ENCODE data around the gene FYN. TPM values are rescaled to one million over a fixed set of nuclear protein-coding genes. Genes with fewer than 3 reads are reported as not detected.
A peak's percentile ranks its signal among the peaks of the same experiment; 100 is the strongest.

Gene FYN
- total RNA-seq, 2 donors from 2014 or later: 78.9 to 98.7 TPM

DNA sequence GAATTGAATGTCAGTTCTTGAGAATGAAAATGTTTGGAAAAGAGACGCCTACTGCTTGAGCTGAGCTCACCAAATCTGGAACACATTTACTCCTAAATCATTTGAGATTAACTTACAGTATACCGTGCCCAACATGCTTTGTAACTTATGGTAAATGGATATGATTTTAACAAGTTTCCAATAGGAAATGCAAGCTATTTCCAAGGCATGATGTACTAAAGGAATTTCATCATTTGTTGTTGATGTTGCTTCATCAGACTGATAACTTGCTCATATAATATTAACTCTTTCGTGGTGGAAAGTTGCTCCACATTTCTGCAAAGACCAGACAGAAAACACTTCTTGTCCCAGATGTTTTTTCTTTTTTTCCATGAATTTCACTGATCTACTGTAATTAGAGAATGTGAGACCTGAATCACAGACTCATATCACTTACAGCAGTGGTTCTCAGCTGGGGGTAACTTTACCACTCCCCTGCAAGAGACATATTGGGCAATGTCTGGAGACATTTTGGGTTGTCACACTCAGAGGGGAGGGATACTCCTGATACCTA lies 151.0 kb downstream of the FYN start:
- no peak overlapping the region for H3K4me3 ChIP-seq
- H3K36me3 ChIP-seq: peaks cover 18% of the 10 kb centered on the region
- no peaks in the 10 kb centered on the region for H3K27me3 ChIP-seq
- TF ChIP-seq, protein P1, sequence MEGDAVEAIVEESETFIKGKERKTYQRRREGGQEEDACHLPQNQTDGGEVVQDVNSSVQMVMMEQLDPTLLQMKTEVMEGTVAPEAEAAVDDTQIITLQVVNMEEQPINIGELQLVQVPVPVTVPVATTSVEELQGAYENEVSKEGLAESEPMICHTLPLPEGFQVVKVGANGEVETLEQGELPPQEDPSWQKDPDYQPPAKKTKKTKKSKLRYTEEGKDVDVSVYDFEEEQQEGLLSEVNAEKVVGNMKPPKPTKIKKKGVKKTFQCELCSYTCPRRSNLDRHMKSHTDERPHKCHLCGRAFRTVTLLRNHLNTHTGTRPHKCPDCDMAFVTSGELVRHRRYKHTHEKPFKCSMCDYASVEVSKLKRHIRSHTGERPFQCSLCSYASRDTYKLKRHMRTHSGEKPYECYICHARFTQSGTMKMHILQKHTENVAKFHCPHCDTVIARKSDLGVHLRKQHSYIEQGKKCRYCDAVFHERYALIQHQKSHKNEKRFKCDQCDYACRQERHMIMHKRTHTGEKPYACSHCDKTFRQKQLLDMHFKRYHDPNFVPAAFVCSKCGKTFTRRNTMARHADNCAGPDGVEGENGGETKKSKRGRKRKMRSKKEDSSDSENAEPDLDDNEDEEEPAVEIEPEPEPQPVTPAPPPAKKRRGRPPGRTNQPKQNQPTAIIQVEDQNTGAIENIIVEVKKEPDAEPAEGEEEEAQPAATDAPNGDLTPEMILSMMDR (IDR thresholded peaks at IDR 0.05): no peak
- no peak for DNase-seq (ENCODE audit: low spot score)
- H3K27ac ChIP-seq: peak overlapping the region in 1 of 2 donors; percentile 12
- peaks cover 0 to 49% of the 10 kb centered on the region in 2 donors for H3K4me1 ChIP-seq
- no peaks in the 10 kb centered on the region for H3K9me3 ChIP-seq

DNA sequence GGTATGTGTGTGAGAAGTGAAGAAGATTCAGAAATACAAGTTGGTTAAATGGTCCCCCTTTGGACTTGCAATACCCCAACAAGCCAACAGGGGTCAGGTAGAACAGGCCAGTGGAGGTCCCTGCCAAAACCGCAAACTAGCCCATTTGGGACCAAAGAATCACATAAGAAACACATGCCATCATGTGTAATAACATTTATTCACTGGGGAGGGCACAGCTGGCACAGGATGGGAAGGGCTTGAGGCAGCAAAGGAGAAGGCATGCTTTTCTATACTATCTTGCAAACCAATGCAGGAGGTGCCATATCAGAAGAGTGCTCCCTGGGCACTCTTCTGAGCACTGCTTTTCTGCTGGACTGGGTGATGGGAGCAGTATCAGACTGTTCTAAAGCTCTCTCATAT lies 151.5 kb downstream of the FYN start:
- H3K36me3 ChIP-seq: peaks cover 18% of the 10 kb centered on the region
- no peaks in the 10 kb centered on the region for H3K9me3 ChIP-seq
- H3K27ac ChIP-seq: peak overlapping the region in 1 of 2 donors; percentile 12
- H3K27me3 ChIP-seq: no peaks in the 10 kb centered on the region
- H3K4me1 ChIP-seq: peaks cover 0 to 49% of the 10 kb centered on the region in 2 donors
- H3K4me3 ChIP-seq: no peak overlapping the region
- TF ChIP-seq, protein P1 (IDR thresholded peaks at IDR 0.05): peak; percentile 32 to 57
- peak; percentile 59 for DNase-seq (ENCODE audit: low spot score)

DNA sequence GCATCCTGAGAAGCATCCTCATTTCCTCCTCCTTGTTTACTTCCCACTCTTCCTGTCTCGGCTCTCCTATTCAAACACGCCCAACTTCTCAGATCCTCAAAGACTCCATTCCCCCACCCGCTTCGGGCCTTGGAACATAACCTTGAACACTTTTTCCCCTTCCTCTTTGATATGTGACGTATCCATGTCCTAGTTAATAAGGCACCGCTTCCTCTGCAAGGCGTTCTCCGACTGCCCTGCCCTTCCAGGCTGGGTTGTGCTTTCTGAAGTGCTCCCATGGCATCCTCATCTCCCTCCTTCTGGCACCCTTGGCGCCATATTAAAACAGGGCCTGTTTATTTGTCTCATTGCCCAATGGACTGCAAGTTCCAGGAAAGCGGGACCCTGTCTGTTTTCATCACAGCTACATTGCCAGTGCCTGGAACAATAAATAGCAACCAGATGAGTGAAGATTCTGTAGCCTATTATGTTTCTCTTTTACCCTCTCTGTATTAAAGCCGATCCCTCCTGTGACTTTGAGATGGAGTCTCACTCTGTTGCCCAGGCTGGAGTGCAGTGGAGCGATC lies 152.2 kb downstream of the FYN start:
- no peak overlapping the region for H3K27ac ChIP-seq
- peak; percentile 54 for DNase-seq (ENCODE audit: low spot score)

DNA sequence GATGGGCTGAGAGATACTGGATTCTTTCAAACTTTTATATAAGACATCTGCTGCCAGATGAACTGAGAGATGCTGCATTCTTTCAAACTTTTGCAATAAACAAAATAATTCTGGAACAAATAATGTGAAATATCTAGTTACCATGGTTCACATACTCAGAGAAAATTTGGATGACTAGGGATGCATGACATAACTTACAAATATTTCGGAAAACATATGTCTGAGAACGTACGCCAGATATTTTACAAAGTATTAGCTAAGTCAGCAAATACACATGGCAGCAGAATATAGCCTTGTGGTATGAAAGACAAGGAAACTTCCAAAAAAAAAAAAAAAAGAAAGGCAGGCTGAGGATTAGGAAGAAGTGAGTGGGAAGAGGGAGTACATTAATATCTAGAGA lies 154.3 kb downstream of the FYN start:
- Histone ChIP-seq H3K27me3 (no peaks in the 10 kb centered on the region), H3K4me1 (peaks cover 0 to 30% of the 10 kb centered on the region in 2 donors), H3K36me3 (peaks cover 18% of the 10 kb centered on the region), H3K27ac (no peak overlapping the region), H3K4me3 (no peak overlapping the region), H3K9me3 (no peaks in the 10 kb centered on the region)
- no peak for DNase-seq (ENCODE audit: low spot score)
- TF ChIP-seq, protein P1 (IDR thresholded peaks at IDR 0.05): no peak

More for the DNA sequence above, 152.2 kb downstream of the FYN start:
- Histone ChIP-seq H3K36me3 (peaks cover 18% of the 10 kb centered on the region), H3K4me3 (no peak overlapping the region), H3K9me3 (no peaks in the 10 kb centered on the region), H3K4me1 (peaks cover 0 to 49% of the 10 kb centered on the region in 2 donors), H3K27me3 (no peaks in the 10 kb centered on the region)
- TF ChIP-seq, protein P1 (IDR thresholded peaks at IDR 0.05): no peak

DNA sequence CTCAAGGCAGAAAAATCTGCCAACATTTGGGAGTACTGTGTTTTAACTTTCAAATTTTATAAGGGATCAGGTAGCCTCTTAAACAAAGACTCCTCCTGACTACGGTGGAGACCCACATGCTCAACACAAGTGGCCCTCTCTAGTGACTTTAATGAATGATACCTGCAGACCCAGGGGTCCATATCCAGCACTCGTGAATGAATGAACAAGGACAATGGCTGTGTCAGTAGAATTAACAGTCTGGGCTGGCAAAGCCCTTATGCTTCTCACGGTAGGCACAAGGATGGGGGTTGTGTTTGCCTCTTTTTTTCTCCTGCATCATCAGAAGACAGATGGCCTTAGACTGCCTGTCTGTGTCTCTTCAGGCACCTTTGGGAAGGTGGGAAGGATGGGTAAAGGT lies 154.9 kb downstream of the FYN start:
- TF ChIP-seq, protein P1 (IDR thresholded peaks at IDR 0.05): no peak
- DNase-seq (ENCODE audit: low spot score): peak; percentile 16
- Histone ChIP-seq H3K27me3 (no peaks in the 10 kb centered on the region), H3K4me1 (peaks cover 0 to 25% of the 10 kb centered on the region in 2 donors), H3K27ac (no peak overlapping the region), H3K4me3 (no peak overlapping the region), H3K36me3 (peaks cover 24% of the 10 kb centered on the region), H3K9me3 (no peaks in the 10 kb centered on the region)
